ENCODE results near the gene SPINK5.

- TF ChIP-seq CTCF (IDR thresholded peaks at IDR 0.05) (no peak), POLR2AphosphoS5 (IDR thresholded peaks at IDR 0.05; ENCODE audit: low read depth, low read length) (no peak), TCF7L2 (IDR thresholded peaks at IDR 0.05; ENCODE audit: low read depth, low read length) (no peak)
Measured at GRCh38 chr5:148151872-148152271, 88.1 kb downstream of the SPINK5 start.
